ENCODE measurements around the gene NCCRP1. TPM values are rescaled to one million over a fixed set of nuclear protein-coding genes. Genes with fewer than 3 reads are reported as not detected.

NCCRP1 gene
- total and polyA plus RNA-seq, 2 experiments from 2014 or later, result 2.5 to 7.0 TPM

DNA sequence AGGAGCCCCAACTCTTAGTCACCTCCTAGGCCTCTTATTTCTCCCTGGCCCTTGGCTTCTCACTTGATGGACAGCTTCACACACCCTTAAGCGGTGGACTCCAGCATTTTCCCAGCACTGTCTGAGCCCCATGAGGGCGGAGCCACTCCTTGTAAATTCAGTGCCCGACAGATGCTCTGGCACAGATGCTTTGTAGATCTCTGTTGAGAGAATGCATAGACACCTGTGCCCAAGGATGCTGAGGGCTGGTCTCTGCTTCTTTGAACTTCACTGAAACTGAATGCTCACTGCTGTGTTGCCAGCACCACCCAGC lies 4.0 kb downstream of the NCCRP1 start:
- Histone ChIP-seq H3K9me2 (replicated peaks; ENCODE audit: insufficient read depth) (no peaks in the 10 kb centered on the region), H3K4me3 (no peak overlapping the region), H2AFZ (no peak overlapping the region), H3K4me1 (ENCODE audit: insufficient read depth) (peaks cover 10% of the 10 kb centered on the region), H3K4me2 (no peak overlapping the region), H3K79me2 (no peaks in the 10 kb centered on the region), H3K36me3 (replicated peaks; ENCODE audit: insufficient read depth, low read depth) (no peaks in the 10 kb centered on the region), H4K20me1 (ENCODE audit: insufficient read depth, poor library complexity, severe bottlenecking) (no peaks in the 10 kb centered on the region), H3K27me3 (peaks cover 27% of the 10 kb centered on the region), H3K27ac (no peak overlapping the region), H3K9me3 (ENCODE audit: low read depth) (no peaks in the 10 kb centered on the region)
- DNase-seq (ENCODE audit: low spot score), result no peak
- TF ChIP-seq, protein P1, sequence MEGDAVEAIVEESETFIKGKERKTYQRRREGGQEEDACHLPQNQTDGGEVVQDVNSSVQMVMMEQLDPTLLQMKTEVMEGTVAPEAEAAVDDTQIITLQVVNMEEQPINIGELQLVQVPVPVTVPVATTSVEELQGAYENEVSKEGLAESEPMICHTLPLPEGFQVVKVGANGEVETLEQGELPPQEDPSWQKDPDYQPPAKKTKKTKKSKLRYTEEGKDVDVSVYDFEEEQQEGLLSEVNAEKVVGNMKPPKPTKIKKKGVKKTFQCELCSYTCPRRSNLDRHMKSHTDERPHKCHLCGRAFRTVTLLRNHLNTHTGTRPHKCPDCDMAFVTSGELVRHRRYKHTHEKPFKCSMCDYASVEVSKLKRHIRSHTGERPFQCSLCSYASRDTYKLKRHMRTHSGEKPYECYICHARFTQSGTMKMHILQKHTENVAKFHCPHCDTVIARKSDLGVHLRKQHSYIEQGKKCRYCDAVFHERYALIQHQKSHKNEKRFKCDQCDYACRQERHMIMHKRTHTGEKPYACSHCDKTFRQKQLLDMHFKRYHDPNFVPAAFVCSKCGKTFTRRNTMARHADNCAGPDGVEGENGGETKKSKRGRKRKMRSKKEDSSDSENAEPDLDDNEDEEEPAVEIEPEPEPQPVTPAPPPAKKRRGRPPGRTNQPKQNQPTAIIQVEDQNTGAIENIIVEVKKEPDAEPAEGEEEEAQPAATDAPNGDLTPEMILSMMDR (IDR thresholded peaks at IDR 0.05; ENCODE audit: poor library complexity), result no peak
- TF ChIP-seq EZH2 (IDR thresholded peaks at IDR 0.05; ENCODE audit: borderline replicate concordance), result no peak
- no peak for TF ChIP-seq EZH2phosphoT487 (IDR thresholded peaks at IDR 0.05; ENCODE audit: low read depth, severe bottlenecking, unreplicated experiment)
- 85% methylated on average over 3 of the region's 3 CpGs for WGBS (ENCODE audit: low lambda C conversion rate, missing lambda C conversion rate)

- Histone ChIP-seq H3K4me1 (ENCODE audit: insufficient read depth) (no peaks in the 10 kb centered on the region), H2AFZ (no peak overlapping the region), H3K27me3 (peaks cover 5% of the 10 kb centered on the region), H3K27ac (no peak overlapping the region), H3K36me3 (replicated peaks; ENCODE audit: insufficient read depth, low read depth) (no peaks in the 10 kb centered on the region), H3K9me2 (replicated peaks; ENCODE audit: insufficient read depth) (no peaks in the 10 kb centered on the region), H4K20me1 (ENCODE audit: insufficient read depth, poor library complexity, severe bottlenecking) (no peaks in the 10 kb centered on the region), H3K9me3 (ENCODE audit: low read depth) (no peaks in the 10 kb centered on the region), H3K79me2 (no peaks in the 10 kb centered on the region), H3K4me2 (no peak overlapping the region), H3K4me3 (no peak overlapping the region)
- no peak for DNase-seq (ENCODE audit: low spot score)
- TF ChIP-seq EZH2 (IDR thresholded peaks at IDR 0.05; ENCODE audit: borderline replicate concordance) (no peak), EZH2phosphoT487 (IDR thresholded peaks at IDR 0.05; ENCODE audit: low read depth, severe bottlenecking, unreplicated experiment) (no peak)
- TF ChIP-seq, protein P1 (IDR thresholded peaks at IDR 0.05; ENCODE audit: poor library complexity), result no peak
- 100% methylated on average over 1 of the region's 1 CpG for WGBS (ENCODE audit: low lambda C conversion rate, missing lambda C conversion rate)
Observed at GRCh38 chr19:39202998-39203355, 6.2 kb downstream of the NCCRP1 start.

GRCh38 chr19:39203372-39204341 lies 6.9 kb downstream of the NCCRP1 start, which contains the start of gene SYCN:
SYCN (minus strand) TSS chr19:39204263; CDS start chr19:39204254, 9 bp downstream.
- Histone ChIP-seq H3K36me3 (replicated peaks; ENCODE audit: insufficient read depth, low read depth) (no peaks in the 10 kb centered on the region), H3K4me1 (ENCODE audit: insufficient read depth) (no peaks in the 10 kb centered on the region), H4K20me1 (ENCODE audit: insufficient read depth, poor library complexity, severe bottlenecking) (no peaks in the 10 kb centered on the region), H3K4me3 (no peak within 1 kb of the TSS), H3K4me2 (no peak within 1 kb of the TSS), H3K79me2 (no peaks in the 10 kb centered on the region), H2AFZ (no peak within 1 kb of the TSS), H3K9me2 (replicated peaks; ENCODE audit: insufficient read depth) (no peaks in the 10 kb centered on the region), H3K27me3 (no peaks in the 10 kb centered on the region), H3K27ac (peak within 1 kb of the TSS; percentile 23), H3K9me3 (ENCODE audit: low read depth) (no peaks in the 10 kb centered on the region)
- no peak for TF ChIP-seq EZH2phosphoT487 (IDR thresholded peaks at IDR 0.05; ENCODE audit: low read depth, severe bottlenecking, unreplicated experiment)
- TF ChIP-seq, protein P1 (IDR thresholded peaks at IDR 0.05; ENCODE audit: poor library complexity), result no peak
- WGBS (ENCODE audit: low lambda C conversion rate, missing lambda C conversion rate), result 86% methylated on average over 46 of the region's 57 CpGs
- no peak for DNase-seq (ENCODE audit: low spot score)

All from hepatocyte (in vitro differentiated cells).